HepG2 (cell line): ENCODE data around the gene PSENEN. TPM values are rescaled to one million over a fixed set of nuclear protein-coding genes. Genes with fewer than 3 reads are reported as not detected.

Source experiments
- ARHGAP35 ChIP-seq: sonication (generic); formaldehyde crosslinking; IDR thresholded peaks from 2 replicates; pipeline ENCODE4 v1.9.0; 2022; ENCODE audit warnings: mild to moderate bottlenecking, inconsistent platforms, moderate library complexity, missing genetic modification reagents, borderline replicate concordance
- BCL6 ChIP-seq: IDR thresholded peaks from 2 replicates; pipeline ENCODE4 v1.6.1; 2016; ENCODE audit warnings: missing genetic modification reagents, missing compliant biosample characterization
- CC2D1A ChIP-seq: sonication (generic); formaldehyde crosslinking; IDR thresholded peaks from 2 replicates; pipeline ENCODE4 v1.8.1; 2023; ENCODE audit warnings: mild to moderate bottlenecking, missing genetic modification reagents
- MED13 ChIP-seq: sonication (generic); formaldehyde crosslinking; IDR thresholded peaks from 2 replicates; pipeline ENCODE4 v1.5.0; 2020; ENCODE audit warnings: missing genetic modification reagents
- PAWR ChIP-seq: sonication (generic); formaldehyde crosslinking; IDR thresholded peaks from 2 replicates; pipeline ENCODE4 v1.4.0; 2020; ENCODE audit warnings: missing genetic modification reagents, mild to moderate bottlenecking, borderline replicate concordance
- RARG ChIP-seq: sonication (generic); formaldehyde crosslinking; IDR thresholded peaks from 2 replicates; pipeline ENCODE4 v1.4.0; 2020; ENCODE audit warnings: low read depth, mild to moderate bottlenecking, missing genetic modification reagents
- SIN3A ChIP-seq: IDR thresholded peaks from 2 replicates; pipeline ENCODE4 v1.6.1; 2011; ENCODE audit warnings: low read depth, mild to moderate bottlenecking, control low read depth, low read length, borderline replicate concordance
- SNAI1 ChIP-seq: sonication (generic); formaldehyde crosslinking; IDR thresholded peaks from 2 replicates; pipeline ENCODE4 v1.5.0; 2020; ENCODE audit warnings: mild to moderate bottlenecking, missing genetic modification reagents, borderline replicate concordance
- SRSF1 ChIP-seq: fragments of 200-400 bp; formaldehyde crosslinking; optimal IDR thresholded peaks from 2 replicates; pipeline ENCODE3; 2017; ENCODE audit warnings: mild to moderate bottlenecking, low read depth, low read length, moderate library complexity
- THAP11 ChIP-seq: IDR thresholded peaks from 2 replicates; pipeline ENCODE4 v1.6.1; 2016; ENCODE audit warnings: missing biosample characterization, missing genetic modification reagents
- XRCC5 ChIP-seq: fragments of 200-400 bp; formaldehyde crosslinking; optimal IDR thresholded peaks from 2 replicates; pipeline ENCODE3; 2017; ENCODE audit warnings: mild to moderate bottlenecking, low read length
- ZBTB21 ChIP-seq: sonication (generic); formaldehyde crosslinking; IDR thresholded peaks from 2 replicates; pipeline ENCODE4 v1.4.0; 2020; ENCODE audit warnings: missing genetic modification reagents
- ZFP1 ChIP-seq: IDR thresholded peaks from 2 replicates; pipeline ENCODE4 v1.6.1; 2016
- ZNF253 ChIP-seq: sonication (generic); formaldehyde crosslinking; IDR thresholded peaks from 2 replicates; pipeline ENCODE4 v1.8.0; 2022; ENCODE audit warnings: mild to moderate bottlenecking, missing genetic modification reagents, borderline replicate concordance
- ZNF446 ChIP-seq: sonication (generic); formaldehyde crosslinking; IDR thresholded peaks from 2 replicates; pipeline ENCODE4 v1.5.0; 2020; ENCODE audit warnings: mild to moderate bottlenecking, missing genetic modification reagents
- ZNF496 ChIP-seq: sonication (generic); formaldehyde crosslinking; IDR thresholded peaks from 2 replicates; pipeline ENCODE4 v1.8.1; 2023; ENCODE audit warnings: mild to moderate bottlenecking, moderate library complexity, missing genetic modification reagents; ENCODE audit not compliant: insufficient replicate concordance
- ZNF552 ChIP-seq: sonication (generic); formaldehyde crosslinking; IDR thresholded peaks from 2 replicates; pipeline ENCODE4 v1.9.0; 2022; ENCODE audit warnings: missing genetic modification reagents, mild to moderate bottlenecking, borderline replicate concordance
- ZNF768 ChIP-seq: sonication (generic); formaldehyde crosslinking; IDR thresholded peaks from 2 replicates; pipeline ENCODE4 v1.4.0; 2020; ENCODE audit warnings: missing genetic modification reagents
- ZNF777 ChIP-seq: sonication (generic); formaldehyde crosslinking; IDR thresholded peaks from 2 replicates; pipeline ENCODE4 v1.4.0; 2020; ENCODE audit warnings: missing genetic modification reagents
- ZSCAN20 ChIP-seq: sonication (generic); formaldehyde crosslinking; IDR thresholded peaks from 2 replicates; pipeline ENCODE4 v1.4.0; 2020; ENCODE audit warnings: missing genetic modification reagents, mild to moderate bottlenecking, borderline replicate concordance
- polyA plus RNA-seq, 8 experiments: library from polyadenylated mRNA; depleted of rRNA in 3 of 8; stranded (reverse) in 7 of 8; unstranded in 1 of 8; fragments of >200 nt; fragmentation: Illumina TruSeq in 4 of 8; extraction: Trizol in 4 of 8; gene quantifications; 2 replicates each; pipeline versions ENCODE4 v1.2.1 to v1.2.3, GENCODE V29; 2011 to 2016; ENCODE audit warnings: low read depth in 4 of 8, missing spikeins in 1 of 8, mixed read lengths in 1 of 8; ENCODE audit not compliant: insufficient read depth in 1 of 8
- total RNA-seq, 5 experiments: library from RNA; depleted of rRNA; stranded (reverse); fragments of >200 nt; fragmentation: Illumina TruSeq; extraction: Trizol; gene quantifications; 2 replicates each; pipeline ENCODE4 v1.2.3, GENCODE V29; 2016; ENCODE audit warnings: low read depth in 1 of 5
- TF ChIP-seq, protein P1 (sequence below), 2 experiments: fragments of 450-650 bp in 1 of 2; sonication (generic) in 1 of 2; formaldehyde crosslinking in 1 of 2; IDR thresholded peaks; 2 replicates each; pipeline versions ENCODE4 v1.6.1 to v1.8.0; 2016 to 2022; ENCODE audit warnings: antibody characterized with exemption in 1 of 2, mild to moderate bottlenecking in 1 of 2, missing genetic modification reagents in 1 of 2

PSENEN gene
- total and polyA plus RNA-seq, 2 of the 13 experiments (the other 11 are each of a cell fraction or from before 2014, with no cell fraction given): 16.9 to 34.2 TPM

DNA sequence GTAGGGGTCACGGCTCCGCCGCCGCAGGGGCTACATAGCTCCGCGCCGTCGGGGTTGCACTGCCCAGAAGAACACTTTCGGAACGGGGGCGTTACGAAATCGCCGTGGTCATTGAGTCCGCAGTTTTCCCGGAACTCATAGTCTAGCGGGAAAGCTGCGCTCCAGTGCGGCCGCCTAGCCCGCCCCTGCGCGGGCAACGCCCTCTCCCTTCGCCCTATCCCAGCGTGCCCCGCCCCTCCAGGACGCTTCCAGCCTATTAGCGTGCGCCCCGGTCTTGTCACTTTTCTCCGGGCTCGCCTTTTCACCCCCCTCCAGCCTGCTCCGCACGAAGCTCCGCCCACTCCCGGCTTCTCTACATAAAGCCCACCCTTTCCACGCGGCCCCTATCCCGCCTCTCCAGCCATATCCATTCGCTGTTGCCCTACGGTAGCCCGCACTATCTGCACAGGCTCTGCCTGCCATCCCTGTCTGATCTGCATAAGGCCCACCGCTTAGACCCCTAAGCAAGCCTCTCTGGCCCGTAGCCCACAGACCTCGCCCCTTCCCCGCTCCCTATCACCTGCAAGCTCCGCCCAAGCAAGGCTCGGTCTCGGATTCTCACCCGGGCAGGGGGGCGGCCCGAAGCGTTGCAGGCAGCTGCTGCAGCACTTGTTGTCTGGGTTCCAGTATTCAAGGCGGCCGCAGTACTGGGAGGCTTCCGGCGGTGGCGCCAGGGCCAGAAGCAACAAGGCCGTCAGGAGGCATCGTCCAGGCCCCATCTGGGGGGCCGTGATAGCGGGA, 4.8 kb upstream of the PSENEN start (continued):
- TF ChIP-seq ZNF777 (CRISPR knock-in tag) (peak; percentile 97), ZNF552 (no peak), ARHGAP35 (CRISPR knock-in tag) (peak; percentile 77; the same call in 1 of the 2 replicates), RARG (CRISPR knock-in tag) (no peak), SIN3A (peak; percentile 88; the same call in 1 of the 2 replicates), THAP11 (peak; percentile 85), ZNF446 (no peak), MED13 (CRISPR knock-in tag) (no peak; the same call in 1 of the 2 replicates), SRSF1 (no peak), CC2D1A (CRISPR knock-in tag) (no peak), XRCC5 (peak; percentile 44), ZFP1 (CRISPR knock-in tag) (no peak; the same call in 1 of the 2 replicates), ZSCAN20 (CRISPR knock-in tag) (no peak), SNAI1 (CRISPR knock-in tag) (0 out of 2 replicates have a peak, but pooled peaks have one; percentile 64), ZNF496 (CRISPR knock-in tag) (no peak), BCL6 (no peak; the same call in 1 of the 2 replicates), ZBTB21 (CRISPR knock-in tag) (no peak), ZNF253 (CRISPR knock-in tag) (no peak; the same call in 1 of the 2 replicates), PAWR (CRISPR knock-in tag) (no peak), ZNF768 (peak; percentile 26; the same call in 1 of the 2 replicates)
- TF ChIP-seq, protein P1, sequence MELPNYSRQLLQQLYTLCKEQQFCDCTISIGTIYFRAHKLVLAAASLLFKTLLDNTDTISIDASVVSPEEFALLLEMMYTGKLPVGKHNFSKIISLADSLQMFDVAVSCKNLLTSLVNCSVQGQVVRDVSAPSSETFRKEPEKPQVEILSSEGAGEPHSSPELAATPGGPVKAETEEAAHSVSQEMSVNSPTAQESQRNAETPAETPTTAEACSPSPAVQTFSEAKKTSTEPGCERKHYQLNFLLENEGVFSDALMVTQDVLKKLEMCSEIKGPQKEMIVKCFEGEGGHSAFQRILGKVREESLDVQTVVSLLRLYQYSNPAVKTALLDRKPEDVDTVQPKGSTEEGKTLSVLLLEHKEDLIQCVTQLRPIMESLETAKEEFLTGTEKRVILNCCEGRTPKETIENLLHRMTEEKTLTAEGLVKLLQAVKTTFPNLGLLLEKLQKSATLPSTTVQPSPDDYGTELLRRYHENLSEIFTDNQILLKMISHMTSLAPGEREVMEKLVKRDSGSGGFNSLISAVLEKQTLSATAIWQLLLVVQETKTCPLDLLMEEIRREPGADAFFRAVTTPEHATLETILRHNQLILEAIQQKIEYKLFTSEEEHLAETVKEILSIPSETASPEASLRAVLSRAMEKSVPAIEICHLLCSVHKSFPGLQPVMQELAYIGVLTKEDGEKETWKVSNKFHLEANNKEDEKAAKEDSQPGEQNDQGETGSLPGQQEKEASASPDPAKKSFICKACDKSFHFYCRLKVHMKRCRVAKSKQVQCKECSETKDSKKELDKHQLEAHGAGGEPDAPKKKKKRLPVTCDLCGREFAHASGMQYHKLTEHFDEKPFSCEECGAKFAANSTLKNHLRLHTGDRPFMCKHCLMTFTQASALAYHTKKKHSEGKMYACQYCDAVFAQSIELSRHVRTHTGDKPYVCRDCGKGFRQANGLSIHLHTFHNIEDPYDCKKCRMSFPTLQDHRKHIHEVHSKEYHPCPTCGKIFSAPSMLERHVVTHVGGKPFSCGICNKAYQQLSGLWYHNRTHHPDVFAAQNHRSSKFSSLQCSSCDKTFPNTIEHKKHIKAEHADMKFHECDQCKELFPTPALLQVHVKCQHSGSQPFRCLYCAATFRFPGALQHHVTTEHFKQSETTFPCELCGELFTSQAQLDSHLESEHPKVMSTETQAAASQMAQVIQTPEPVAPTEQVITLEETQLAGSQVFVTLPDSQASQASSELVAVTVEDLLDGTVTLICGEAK (IDR thresholded peaks at IDR 0.05): no peak
- TF ChIP-seq, protein P1 (CRISPR knock-in tag; IDR thresholded peaks at IDR 0.05): no peak; the same call in 1 of the 2 replicates
